ENCODE data around the gene UNC13B.

UNC13B gene

DNA sequence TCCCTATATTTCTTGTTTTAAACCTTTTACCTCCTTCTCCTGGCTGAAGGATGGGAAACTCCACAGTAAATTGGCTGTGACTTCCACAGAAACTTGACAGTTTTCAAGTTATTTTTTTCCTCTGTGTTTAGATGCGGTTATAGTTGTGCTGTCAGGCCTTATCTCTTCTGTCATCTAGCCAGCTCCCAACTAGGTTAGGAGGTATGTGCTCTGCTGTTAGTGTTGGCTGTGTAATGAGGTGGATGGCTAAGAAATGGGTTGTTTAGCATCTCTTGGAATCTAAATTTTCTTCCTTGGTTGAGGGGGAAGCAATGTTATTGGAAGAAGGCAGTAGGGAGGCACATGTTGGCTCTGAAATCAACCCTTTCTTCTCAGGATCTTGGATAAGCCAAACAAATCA, 178.2 kb downstream of the UNC13B start (continued):
- TF ChIP-seq SP7 (tag by site-specific recombination; IDR thresholded peaks at IDR 0.05) (no peak), ZNF132 (tag by site-specific recombination; IDR thresholded peaks at IDR 0.05; ENCODE audit: borderline replicate concordance) (no peak)

DNA sequence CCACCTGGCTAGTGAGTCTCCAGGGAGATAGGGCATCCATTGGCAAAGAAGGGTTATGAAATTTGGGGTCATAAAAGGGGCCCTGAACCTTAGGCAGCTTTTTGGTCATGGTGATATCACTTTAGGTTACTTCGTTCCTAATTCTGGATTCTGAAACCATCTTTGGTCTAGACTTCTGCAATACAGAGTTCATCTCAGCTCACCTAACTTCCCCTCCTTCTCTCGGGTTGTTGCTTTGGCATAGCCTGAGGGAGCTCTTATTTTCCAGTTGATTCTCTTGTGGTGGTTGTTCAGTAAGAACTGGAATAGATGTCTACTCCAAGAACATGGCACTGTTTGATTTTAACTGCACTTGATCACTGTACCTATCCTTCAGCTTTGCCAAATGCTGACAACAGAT, 179.2 kb downstream of the UNC13B start:
- no peak overlapping the region for H3K27ac ChIP-seq (ENCODE audit: extremely low read depth, low read depth, low read length)
- TF ChIP-seq, protein P1, sequence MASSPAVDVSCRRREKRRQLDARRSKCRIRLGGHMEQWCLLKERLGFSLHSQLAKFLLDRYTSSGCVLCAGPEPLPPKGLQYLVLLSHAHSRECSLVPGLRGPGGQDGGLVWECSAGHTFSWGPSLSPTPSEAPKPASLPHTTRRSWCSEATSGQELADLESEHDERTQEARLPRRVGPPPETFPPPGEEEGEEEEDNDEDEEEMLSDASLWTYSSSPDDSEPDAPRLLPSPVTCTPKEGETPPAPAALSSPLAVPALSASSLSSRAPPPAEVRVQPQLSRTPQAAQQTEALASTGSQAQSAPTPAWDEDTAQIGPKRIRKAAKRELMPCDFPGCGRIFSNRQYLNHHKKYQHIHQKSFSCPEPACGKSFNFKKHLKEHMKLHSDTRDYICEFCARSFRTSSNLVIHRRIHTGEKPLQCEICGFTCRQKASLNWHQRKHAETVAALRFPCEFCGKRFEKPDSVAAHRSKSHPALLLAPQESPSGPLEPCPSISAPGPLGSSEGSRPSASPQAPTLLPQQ (tag by site-specific recombination; IDR thresholded peaks at IDR 0.05) = no peak
- TF ChIP-seq ZNF133 (tag by site-specific recombination; IDR thresholded peaks at IDR 0.05) (no peak), SETDB1 (IDR thresholded peaks at IDR 0.05; ENCODE audit: insufficient read length, low read length) (no peak), ZNF23 (tag by site-specific recombination; IDR thresholded peaks at IDR 0.05; ENCODE audit: borderline replicate concordance) (no peak), ZNF132 (tag by site-specific recombination; IDR thresholded peaks at IDR 0.05; ENCODE audit: borderline replicate concordance) (no peak), ZSCAN16 (tag by site-specific recombination; IDR thresholded peaks at IDR 0.05) (no peak), ZNF596 (tag by site-specific recombination; IDR thresholded peaks at IDR 0.05) (no peak)
- POLR2A ChIA-PET = no interaction called here

DNA sequence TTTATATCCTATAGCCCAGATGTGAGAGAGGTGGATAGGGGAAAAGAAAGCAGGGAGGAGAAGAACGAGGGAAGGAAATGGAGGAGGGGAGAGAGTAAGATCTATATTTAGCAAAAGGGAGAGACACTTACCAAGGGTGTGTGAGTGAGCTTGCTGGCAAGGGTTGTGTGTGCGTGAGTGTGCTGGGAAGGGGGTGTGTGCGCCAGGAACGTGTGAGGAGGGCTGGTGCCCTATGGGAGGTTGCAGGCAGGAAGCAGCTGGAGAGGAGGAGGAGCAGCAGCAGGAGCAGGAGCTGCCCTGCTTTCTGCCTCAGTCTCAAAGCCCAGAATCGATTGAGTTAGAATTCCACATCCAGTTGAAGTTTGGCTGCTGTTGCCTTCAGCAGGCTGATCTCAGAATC, 179.8 kb downstream of the UNC13B start:
- TF ChIP-seq ZNF426 (tag by site-specific recombination; IDR thresholded peaks at IDR 0.05) (no peak), ZNF610 (tag by site-specific recombination; IDR thresholded peaks at IDR 0.05; ENCODE audit: borderline replicate concordance) (no peak), MZF1 (tag by site-specific recombination; IDR thresholded peaks at IDR 0.05; ENCODE audit: borderline replicate concordance) (no peak), ZNF37A (tag by site-specific recombination; IDR thresholded peaks at IDR 0.05) (no peak), ZNF391 (tag by site-specific recombination; IDR thresholded peaks at IDR 0.05; ENCODE audit: borderline replicate concordance, low read depth) (no peak), ZBTB17 (tag by site-specific recombination; IDR thresholded peaks at IDR 0.05) (no peak), ZNF292 (tag by site-specific recombination; IDR thresholded peaks at IDR 0.05; ENCODE audit: borderline replicate concordance, low read depth) (no peak), FEZF1 (tag by site-specific recombination; IDR thresholded peaks at IDR 0.05) (no peak), KLF1 (tag by site-specific recombination; IDR thresholded peaks at IDR 0.05) (no peak), MYNN (tag by site-specific recombination; IDR thresholded peaks at IDR 0.05; ENCODE audit: borderline replicate concordance) (no peak), ZNF785 (tag by site-specific recombination; IDR thresholded peaks at IDR 0.05) (no peak)
- TF ChIP-seq, protein P2, sequence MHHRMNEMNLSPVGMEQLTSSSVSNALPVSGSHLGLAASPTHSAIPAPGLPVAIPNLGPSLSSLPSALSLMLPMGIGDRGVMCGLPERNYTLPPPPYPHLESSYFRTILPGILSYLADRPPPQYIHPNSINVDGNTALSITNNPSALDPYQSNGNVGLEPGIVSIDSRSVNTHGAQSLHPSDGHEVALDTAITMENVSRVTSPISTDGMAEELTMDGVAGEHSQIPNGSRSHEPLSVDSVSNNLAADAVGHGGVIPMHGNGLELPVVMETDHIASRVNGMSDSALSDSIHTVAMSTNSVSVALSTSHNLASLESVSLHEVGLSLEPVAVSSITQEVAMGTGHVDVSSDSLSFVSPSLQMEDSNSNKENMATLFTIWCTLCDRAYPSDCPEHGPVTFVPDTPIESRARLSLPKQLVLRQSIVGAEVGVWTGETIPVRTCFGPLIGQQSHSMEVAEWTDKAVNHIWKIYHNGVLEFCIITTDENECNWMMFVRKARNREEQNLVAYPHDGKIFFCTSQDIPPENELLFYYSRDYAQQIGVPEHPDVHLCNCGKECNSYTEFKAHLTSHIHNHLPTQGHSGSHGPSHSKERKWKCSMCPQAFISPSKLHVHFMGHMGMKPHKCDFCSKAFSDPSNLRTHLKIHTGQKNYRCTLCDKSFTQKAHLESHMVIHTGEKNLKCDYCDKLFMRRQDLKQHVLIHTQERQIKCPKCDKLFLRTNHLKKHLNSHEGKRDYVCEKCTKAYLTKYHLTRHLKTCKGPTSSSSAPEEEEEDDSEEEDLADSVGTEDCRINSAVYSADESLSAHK (tag by site-specific recombination; IDR thresholded peaks at IDR 0.05) = no peak
- TF ChIP-seq, protein P3, sequence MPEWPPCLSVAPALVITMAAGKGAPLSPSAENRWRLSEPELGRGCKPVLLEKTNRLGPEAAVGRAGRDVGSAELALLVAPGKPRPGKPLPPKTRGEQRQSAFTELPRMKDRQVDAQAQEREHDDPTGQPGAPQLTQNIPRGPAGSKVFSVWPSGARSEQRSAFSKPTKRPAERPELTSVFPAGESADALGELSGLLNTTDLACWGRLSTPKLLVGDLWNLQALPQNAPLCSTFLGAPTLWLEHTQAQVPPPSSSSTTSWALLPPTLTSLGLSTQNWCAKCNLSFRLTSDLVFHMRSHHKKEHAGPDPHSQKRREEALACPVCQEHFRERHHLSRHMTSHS (tag by site-specific recombination; IDR thresholded peaks at IDR 0.05) = no peak
- TF ChIP-seq, protein P4, sequence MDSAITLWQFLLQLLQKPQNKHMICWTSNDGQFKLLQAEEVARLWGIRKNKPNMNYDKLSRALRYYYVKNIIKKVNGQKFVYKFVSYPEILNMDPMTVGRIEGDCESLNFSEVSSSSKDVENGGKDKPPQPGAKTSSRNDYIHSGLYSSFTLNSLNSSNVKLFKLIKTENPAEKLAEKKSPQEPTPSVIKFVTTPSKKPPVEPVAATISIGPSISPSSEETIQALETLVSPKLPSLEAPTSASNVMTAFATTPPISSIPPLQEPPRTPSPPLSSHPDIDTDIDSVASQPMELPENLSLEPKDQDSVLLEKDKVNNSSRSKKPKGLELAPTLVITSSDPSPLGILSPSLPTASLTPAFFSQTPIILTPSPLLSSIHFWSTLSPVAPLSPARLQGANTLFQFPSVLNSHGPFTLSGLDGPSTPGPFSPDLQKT (IDR thresholded peaks at IDR 0.05; ENCODE audit: borderline replicate concordance, low read depth, low read length) = no peak
- ChIA-PET POLR2A (no interaction called here), CTCF (interaction anchor here (0.6 to 0.9 kb wide), 3 partner anchors 13 to 304 kb away, joined by 3 read pairs; no protein-coding TSS in a partner anchor)
- Histone ChIP-seq H3K27ac (ENCODE audit: extremely low read depth, low read depth, low read length) (no peak overlapping the region), H3K4me1 (ENCODE audit: control insufficient read depth, insufficient read depth, low read length) (no peaks in the 10 kb centered on the region), H3K4me3 (ENCODE audit: low read depth, low read length) (no peak overlapping the region), H3K9me3 (ENCODE audit: control insufficient read depth, insufficient read depth, low read depth, low read length) (no peaks in the 10 kb centered on the region), H3K36me3 (ENCODE audit: control insufficient read depth in 2 of 2, insufficient read depth in 1 of 2, low read length in 2 of 2) (no peaks in the 10 kb centered on the region)

More for the DNA sequence above, 179.2 kb downstream of the UNC13B start:
- Histone ChIP-seq H3K4me3 (ENCODE audit: low read depth, low read length) (no peak overlapping the region), H3K36me3 (ENCODE audit: control insufficient read depth in 2 of 2, insufficient read depth in 1 of 2, low read length in 2 of 2) (no peaks in the 10 kb centered on the region), H3K4me1 (ENCODE audit: control insufficient read depth, insufficient read depth, low read length) (no peaks in the 10 kb centered on the region), H3K9me3 (ENCODE audit: control insufficient read depth, insufficient read depth, low read depth, low read length) (no peaks in the 10 kb centered on the region)
- CTCF ChIA-PET = interaction anchor here (0.9 kb wide), 1 partner anchor 13 kb away, joined by 3 read pairs; no protein-coding TSS in a partner anchor
